GM18867 (cell line): ENCODE results near the gene RNF39.

Source experiments
- ATAC-seq: cut with Tn5 transposase; IDR thresholded peaks from one replicate; pipeline ENCODE4 v1.9.1; 2021; ENCODE audit warnings: mild to moderate bottlenecking, moderate library complexity; ENCODE audit not compliant: unreplicated experiment

The RNF39 gene

GRCh38 chr6:30097902-30098768, 22.6 kb upstream of the RNF39 start:
- no peak for ATAC-seq

DNA sequence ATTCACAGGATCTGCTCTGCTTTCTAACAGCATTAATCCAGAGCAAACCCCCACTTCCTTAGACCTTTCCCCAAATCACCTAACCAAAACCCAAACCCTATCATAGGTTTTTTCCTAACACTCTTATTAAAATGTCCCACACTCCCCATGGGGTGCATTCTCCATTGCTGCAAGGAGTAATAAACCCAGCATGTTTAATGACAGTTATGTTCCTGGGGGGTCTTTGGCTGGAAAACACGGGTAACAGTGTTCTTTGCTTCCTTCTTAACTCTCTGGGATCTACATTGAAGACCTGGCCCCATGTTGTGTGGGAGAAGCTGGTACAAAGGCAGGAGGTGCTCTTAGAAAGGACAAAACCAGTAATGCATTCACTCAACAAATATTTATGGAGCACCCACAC, 21.3 kb upstream of the RNF39 start:
- no peak for ATAC-seq

DNA sequence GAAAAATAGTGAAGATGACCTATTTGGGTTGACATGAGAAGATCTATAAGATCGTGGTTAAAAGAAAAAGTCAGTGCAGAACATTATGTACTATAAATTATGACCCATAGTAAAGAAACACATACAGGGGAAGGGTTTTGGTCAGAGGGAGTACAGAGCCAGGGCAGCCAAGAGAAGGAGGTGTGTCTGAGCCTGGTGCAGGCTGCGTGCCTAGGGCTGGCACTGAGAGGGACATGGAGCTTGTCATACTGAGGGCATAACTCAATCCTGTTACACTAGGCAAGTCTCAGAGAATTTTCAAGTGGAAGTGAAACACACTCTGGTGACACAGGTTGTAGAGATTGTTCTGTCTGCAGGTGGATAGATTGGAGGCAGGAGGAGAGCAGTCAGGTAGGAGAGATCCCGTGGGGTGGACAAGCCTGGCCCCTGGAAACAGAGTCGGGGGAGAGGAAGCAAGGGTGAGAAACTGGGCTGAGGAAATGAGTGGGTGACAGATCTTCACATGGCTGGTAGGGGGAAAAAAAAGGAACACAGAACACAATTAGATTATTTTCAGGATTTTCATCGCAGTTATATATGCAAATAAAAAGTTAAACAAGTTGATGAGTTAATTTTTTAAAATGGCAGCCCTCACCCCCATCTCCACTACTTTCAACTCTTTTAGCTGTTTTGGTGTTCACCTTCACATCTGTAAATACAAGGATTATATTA, 18.5 kb upstream of the RNF39 start:
- no peak for ATAC-seq

DNA sequence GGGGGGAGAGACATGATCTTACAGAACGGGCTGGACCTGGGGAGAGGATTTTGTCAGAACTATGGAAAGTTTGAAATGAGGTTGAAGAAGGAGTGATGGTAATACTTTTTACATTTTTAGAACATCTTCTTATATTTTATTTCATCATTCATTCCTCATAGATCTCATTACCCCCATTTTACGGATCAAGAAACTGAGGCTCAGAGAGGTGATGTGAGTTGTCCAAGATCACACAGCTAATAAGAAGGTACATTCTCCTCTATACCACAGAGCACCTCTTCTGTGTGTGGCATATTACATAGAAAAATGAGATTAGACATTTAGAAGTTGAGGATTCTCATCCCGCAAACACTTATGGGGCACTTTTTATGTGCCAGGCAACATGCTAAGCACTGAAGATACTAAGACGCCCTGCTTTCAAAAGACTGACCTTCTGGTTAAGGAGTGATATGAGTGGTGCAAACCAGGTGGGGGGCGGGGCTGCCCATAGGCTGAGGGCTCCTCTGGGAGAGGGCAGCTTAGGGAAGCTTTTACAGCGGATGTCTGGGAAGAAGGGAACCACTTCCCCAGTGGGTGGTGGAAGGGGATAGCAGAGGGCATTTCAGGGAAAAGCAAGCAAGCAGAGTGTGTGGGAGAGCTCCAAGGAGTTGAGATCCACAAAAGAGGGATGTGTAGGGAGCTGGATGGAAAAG, 17.4 kb upstream of the RNF39 start:
- ATAC-seq, result no peak

- no peak for ATAC-seq
These were observed 16.2 kb upstream of the RNF39 start for GRCh38 chr6:30091577-30092381.

DNA sequence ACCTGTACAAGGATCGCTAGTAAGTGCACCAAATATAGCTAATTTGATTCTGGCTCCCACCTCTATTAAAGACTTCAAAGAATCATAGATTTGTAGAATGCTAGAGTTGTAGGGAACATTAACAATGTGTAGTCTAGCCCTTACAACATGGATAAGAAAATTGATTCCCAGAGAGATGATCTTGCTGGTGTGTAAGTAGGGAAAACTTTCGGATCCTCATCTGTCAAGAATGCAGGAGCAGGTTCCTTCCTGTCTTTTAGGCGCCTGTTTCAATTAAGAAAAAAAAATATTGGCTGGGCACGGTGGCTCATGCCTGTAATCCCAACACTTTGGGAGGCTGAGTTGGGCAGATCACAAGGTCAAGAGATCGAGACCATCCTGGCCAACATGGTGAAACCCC, 12.3 kb upstream of the RNF39 start:
- no peak for ATAC-seq

DNA sequence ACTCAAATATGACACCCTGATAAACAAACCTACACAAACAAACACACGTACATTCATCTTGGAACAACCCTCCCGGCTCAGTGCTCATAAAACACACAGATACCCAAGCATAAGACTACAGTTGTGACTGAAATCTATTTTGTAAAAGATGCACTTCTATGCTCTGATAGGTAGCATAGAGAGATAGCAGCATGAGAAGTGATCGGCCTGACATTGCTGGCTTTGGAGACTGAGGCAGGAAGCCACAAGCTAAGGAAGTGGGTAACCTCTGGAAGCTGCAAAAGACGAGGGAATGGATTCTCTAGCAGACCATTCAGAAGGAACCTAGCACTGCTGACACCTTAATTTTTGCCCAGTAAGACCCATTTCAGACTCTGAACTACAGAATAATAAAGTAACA, 1.6 kb upstream of the RNF39 start:
- ATAC-seq, result no peak

- no peak for ATAC-seq
These were observed 492 bp upstream of the RNF39 start for GRCh38 chr6:30075790-30076732.

DNA sequence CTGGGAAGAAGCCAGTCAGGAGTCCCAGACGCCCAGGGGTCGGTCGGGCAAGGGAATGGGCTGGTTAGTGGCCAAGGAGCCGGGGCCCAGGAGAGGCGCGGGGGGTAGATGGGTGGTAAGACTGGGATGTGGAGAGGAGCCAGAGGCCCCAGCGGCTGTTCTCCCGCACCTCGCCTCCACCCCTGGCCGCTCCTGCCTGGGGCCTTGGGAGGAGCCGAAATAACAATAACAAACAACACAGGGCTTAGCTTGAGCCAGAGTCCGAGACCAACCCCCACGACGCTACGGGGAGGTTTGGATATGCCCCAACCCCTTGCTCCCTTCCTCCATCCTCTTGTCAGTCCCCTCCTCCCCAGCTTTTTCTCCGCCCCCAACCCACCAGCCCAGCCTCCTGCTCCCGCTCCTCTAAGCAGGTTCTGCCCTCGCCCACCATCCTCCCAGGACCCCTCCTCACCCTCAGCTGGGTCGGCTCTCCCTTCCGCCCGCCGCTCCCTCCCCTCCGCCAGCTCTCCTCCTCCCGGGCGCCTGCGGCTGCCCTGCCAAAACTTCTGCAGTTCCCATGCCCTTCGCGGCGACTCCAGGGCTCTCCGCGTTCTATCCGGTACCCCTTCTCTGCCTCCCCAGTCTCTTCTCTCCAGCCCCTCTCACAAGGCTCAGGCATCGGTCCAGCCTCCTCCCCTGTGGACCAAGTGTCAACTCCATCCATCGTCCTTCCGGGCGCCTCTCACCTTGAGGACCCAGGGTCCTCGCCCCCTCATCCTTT, 1.1 kb downstream of the RNF39 start:
- ATAC-seq, result no peak

DNA sequence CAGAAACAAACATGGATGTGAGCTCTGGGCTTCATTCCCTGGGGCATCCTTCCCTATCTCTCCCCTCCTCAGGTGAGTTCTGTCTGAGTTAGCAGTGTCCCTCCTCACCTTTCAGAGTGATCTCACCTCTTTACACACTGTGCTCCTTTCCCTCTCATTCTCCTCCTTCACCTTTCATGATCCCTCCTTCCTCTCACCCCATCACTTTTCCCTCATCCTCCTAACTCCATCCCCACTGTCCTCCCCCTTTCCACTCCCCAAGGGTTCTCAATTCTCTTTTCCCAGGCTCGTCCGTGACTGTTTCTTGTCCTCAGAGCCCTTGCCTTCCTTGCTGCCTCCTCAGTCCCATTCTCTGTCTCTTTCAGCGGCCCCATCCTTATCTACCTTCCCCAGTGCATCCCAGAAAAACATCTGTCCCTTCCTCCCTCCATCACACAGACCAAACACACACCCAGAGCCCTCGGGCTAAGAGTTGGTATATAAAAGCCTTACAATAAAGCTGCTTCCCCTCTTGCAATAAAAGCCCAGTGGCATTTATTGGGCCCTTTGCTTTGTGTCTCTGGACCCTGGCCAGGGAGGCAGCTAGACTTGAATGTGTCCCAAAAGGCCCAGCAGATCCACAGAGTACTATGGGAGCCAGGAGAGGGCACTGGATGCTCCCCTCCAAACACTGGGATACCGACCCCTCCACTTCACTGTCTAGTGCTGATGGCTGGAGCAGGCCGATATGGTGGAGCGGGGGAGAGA, 1.9 kb downstream of the RNF39 start:
- no peak for ATAC-seq

- ATAC-seq, result no peak
These were observed 3.7 kb downstream of the RNF39 start for GRCh38 chr6:30071858-30072257.

DNA sequence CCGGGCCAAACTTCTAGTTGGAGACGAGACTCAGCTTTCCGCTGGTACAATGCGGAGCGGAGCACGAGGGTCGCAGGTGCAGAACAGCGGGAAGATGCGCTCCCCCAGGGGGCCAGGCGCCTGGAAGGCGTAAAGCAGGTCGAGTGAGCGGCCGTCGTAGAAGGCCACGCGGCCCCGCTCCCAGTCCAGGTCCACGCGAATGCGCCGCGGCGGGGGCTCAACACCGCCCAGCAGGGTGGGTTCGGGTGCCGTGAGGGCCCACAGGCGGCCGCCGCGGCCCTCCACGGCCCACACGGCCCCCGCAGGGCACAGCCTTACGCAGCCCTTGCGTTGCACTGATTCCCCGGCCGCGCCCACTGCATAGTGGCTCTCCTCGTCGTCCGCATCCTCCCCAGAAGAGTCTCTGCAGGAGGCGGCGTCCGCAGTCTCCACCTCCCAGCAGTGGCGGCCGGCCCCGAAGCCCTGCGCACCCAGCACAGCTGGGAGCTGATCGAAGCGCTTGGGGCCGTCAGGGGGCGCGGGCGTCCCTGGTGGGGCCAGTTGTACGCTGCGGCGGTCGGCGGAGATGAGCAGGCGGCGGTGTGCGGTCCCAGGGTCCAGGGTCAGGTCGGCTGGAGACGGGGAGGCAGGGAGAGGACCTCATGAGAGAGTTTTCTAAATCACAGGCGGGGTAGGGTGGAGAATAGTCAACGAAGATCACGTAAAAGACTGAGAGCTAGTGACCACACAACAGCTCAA, 4.3 kb downstream of the RNF39 start:
- ATAC-seq, result no peak

DNA sequence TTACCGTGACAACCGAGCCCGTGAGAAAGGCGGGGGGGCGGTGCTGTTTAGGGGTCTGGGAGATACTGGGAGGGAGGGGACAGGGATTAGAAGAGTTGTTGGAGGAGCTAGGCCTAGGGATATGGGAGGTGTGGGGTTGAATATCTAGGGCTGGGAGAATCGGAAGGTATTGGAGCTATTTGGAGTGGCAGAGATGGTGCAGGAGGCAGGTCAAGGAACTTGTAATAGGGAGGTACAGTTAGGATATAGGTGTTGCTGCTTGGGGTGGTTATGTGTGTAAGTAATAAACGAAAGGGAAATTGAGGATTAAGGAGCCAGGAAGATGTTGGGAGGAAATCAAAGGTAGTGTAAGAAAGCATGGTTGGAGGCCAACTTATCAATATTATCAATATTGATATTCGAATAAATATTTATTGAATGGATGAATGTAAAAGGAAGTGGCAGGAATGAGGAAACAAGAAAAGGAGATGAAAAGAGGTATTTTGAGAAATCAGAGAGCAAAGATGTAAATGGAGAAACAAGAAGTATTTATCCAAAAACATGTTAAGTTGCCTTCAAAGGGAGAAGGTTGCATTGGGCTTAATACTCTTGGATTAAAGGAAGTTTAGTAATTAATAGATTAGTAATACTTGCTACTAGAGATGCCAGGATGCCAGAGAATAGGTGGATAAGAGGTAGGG, 8.0 kb downstream of the RNF39 start:
- ATAC-seq, result no peak

DNA sequence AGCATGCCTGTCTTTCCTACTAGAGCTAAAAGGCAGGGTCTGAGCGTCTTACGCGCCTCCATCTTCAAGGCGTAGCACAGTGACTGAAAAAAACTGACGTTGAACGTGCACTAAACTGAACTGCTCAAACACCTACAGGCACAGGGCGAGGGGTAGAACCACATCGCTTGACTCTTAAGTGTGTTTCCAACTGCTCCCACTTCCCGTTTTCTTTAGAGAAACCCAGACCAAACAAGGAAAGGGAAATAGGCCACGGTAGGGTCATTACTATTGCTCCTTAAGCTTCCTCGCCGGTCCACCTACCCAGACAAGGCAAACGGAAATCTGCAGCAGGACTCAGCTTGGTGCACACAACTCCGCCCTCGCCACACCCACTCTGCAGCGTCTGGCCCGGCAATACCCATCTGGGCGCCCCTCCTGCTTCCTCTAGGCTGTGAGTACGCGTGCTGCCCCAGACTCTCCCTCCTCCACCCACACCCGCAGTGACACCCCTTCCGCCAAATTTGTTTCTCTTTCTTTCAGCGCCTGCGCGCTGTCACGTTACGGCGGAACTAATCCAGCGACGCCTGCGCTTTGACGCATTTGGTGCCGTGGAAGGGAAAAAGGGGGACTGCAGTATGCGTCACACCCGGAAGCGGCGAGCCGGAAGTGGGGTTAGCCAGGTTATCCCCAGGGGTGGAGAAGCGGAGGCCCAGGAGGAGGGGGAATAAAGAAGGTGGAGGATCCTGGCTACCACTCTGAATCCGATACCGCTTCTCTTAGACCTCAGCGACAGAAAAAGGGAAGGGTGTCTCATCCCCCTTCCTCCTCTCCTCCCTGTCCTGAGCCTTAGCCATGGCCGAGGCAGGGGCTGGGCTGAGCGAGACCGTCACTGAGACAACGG, 8.8 kb downstream of the RNF39 start, which contains the start of gene PPP1R11:
Gene PPP1R11 (plus strand): TSS at position 622 of the 883 bp plus-strand sequence. CDS start 213 bp downstream, at position 835.
- ATAC-seq, result peak; percentile 93

DNA sequence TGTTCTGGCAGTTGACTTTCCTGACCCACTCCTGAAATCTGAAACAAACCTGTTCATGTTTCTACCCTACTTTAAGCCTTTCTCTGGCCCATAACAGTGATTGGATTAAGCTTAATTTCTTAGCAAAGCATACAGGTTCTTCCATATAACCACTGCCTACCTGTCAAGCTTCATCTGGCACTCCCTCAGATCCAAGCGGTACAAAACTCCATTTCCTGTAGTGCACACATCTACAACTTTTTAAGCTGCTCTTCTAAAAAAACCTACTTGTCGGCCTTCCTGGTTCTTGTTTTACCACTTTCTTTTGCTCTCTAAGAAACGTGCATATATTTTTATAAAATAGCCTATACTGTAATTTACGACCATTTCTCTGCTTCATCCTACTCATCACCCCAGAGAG, 9.5 kb downstream of the RNF39 start:
- no peak for ATAC-seq

GRCh38 chr6:30063315-30063714, 12.3 kb downstream of the RNF39 start:
- ATAC-seq, result no peak
